GM18867 (cell line): ENCODE data around the gene ATP1A2.

Source experiments
- ATAC-seq: cut with Tn5 transposase; IDR thresholded peaks from one replicate; pipeline ENCODE4 v1.9.1; 2021; ENCODE audit warnings: mild to moderate bottlenecking, moderate library complexity; ENCODE audit not compliant: unreplicated experiment

Gene ATP1A2

DNA sequence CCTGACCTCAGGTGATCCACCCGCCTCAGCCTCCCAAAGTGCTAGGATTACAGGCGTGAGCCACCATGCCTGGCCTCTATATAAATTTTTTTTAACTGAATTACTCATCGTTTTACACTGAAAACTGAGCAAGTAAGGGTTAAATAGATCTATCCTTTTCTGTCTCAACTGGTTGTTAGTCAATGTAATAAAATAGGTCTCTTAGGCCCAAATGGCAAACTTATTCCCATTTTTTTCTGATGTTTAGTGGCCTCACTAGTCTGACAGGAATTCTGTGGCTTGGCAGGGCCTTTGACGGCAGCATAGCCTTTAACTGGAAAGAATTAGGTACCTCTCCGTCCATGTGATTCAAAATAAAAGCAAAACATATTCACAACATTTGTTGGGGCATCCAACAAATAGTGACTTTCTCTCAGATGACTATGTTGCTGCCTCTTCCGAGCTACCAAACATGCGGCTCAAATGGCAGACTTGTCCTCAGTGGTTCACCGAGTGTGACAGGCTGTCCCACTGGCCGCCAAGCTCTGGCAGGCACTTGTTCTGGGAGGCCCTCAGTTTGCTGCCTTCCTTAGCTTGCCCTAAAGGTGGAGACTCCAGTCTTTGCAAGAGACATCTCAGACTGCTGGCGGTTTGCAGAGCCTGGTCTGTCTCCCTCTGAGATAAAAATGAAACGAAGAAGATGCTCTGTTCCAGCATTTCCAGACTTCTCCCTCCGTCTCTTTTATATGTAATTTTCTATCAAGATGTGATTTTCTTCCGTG, 53.2 kb downstream of the ATP1A2 start:
- no peak for ATAC-seq

DNA sequence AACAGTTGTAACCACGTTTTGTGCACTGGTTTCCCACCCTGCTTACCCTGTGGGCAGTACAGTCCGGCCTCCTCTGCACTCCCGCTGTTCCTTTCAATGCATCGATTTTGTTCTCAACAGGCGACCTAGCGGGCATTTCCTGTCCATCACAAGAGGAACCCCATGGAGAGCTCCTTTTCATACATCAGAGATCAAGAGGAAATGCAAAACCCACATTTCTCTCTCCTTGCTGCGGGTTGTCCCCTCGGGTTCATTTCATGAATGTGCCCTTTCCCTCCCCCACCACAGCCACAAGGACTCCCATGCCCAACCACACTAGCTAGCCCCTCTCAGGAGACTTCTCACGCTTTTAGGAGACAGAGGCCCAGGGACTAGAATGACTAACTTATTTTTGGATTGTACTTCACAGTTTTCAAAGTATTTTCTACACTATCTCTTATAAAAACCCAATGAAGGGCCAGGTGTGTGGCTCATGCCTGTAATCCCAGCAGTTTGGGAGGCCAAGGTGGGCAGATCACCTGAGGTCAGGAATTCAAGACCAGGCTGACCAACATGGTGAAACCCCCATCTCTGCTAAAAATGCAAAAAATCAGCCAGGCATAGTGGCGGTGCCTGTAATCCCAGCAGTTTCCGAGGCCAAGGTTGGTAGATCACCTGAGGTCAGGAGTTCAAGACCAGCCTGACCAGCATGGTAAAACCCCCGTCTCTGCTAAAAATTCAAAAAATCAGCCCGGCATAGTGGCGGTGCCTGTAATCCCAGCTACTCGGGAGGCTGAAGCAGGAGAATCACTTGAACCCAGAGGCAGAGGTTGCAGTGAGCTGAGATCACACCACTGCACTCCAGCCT, 54.2 kb downstream of the ATP1A2 start:
- peak; percentile 54 for ATAC-seq

- ATAC-seq, result no peak
Measured at GRCh38 chr1:160171354-160171753, 55.8 kb downstream of the ATP1A2 start.

- ATAC-seq, result no peak
Measured at GRCh38 chr1:160171980-160172379, 56.4 kb downstream of the ATP1A2 start.

GRCh38 chr1:160177231-160177630, 61.7 kb downstream of the ATP1A2 start:
- peak; percentile 47 for ATAC-seq

DNA sequence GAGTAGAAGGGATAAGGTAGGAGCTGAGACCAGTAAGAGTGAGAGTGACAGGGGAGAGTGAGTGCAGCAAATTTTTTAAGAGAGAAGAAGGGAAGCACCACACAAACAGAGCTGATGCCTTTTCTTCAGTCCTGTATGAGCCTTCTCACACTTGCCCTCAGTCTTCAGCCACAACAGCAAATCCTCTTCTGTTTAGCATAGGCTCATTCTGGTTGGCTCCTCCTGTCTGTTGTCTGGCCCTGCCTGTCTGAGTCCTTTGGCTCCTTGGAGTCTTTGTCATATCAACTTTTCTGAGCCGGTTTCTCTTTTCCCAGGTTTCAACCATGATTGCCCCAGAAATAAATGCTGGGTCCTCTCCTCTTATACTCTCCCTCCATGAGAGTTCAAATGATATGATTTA, 62.1 kb downstream of the ATP1A2 start:
- ATAC-seq, result no peak

DNA sequence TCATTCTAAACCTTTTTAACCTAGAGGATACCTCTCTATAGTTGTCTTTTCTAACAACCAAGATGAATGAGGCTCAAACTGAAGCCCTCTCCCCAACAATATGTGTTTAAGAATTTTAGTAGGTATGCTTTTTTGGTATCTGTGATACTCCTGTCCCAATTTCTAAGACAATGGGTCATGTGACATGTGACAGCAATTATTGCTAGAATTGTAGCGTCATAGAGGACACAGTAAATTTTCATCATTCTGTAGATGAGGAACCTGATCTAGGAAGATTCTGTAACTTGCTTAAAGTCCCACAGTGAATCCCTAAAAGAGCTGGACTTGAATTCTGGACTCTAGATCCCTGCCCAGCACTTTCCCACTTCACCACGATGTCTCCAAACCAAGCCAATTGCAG, 63.2 kb downstream of the ATP1A2 start:
- no peak for ATAC-seq

DNA sequence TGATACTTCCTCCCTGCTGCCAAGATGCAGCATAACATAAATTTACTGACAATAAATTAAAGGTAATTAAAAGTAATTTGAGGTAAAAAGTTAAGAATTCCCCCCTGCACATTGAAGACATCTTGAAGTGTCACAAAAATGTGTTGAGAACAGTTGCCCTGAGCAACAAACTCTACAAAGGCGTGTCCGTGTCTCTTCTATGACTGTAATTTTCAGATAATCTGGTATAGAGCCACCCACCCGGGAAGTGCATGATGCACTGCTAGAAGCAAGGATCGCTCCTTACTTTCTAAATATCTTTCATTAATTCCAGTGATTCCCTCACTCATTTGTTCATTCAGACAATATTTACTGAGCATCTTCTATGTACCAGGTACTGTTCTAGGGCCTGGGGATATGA, 63.8 kb downstream of the ATP1A2 start:
- no peak for ATAC-seq

DNA sequence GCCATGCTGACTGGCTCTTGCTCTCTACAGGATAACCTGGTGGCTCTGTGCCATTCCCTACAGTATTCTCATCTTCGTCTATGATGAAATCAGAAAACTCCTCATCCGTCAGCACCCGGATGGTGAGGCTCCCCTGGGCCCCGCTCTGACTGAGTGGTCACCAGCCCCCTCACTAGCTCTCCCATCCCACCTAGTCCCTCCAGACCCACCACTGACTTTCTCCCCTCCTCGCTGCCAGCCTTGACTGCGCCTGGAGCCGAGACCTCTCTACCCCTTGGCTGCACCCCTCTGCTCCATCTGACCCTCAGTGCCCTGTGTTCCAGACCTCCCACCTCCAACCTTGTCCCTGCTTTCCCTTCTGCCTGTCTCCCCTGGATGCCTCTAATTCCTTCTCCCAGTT, 70.7 kb downstream of the ATP1A2 start:
- ATAC-seq, result no peak

GRCh38 chr1:160186729-160187128, 71.2 kb downstream of the ATP1A2 start:
- ATAC-seq, result no peak

GRCh38 chr1:160187407-160187806, 71.8 kb downstream of the ATP1A2 start:
- ATAC-seq, result no peak

GRCh38 chr1:160188341-160188740, 72.8 kb downstream of the ATP1A2 start:
- ATAC-seq, result no peak

DNA sequence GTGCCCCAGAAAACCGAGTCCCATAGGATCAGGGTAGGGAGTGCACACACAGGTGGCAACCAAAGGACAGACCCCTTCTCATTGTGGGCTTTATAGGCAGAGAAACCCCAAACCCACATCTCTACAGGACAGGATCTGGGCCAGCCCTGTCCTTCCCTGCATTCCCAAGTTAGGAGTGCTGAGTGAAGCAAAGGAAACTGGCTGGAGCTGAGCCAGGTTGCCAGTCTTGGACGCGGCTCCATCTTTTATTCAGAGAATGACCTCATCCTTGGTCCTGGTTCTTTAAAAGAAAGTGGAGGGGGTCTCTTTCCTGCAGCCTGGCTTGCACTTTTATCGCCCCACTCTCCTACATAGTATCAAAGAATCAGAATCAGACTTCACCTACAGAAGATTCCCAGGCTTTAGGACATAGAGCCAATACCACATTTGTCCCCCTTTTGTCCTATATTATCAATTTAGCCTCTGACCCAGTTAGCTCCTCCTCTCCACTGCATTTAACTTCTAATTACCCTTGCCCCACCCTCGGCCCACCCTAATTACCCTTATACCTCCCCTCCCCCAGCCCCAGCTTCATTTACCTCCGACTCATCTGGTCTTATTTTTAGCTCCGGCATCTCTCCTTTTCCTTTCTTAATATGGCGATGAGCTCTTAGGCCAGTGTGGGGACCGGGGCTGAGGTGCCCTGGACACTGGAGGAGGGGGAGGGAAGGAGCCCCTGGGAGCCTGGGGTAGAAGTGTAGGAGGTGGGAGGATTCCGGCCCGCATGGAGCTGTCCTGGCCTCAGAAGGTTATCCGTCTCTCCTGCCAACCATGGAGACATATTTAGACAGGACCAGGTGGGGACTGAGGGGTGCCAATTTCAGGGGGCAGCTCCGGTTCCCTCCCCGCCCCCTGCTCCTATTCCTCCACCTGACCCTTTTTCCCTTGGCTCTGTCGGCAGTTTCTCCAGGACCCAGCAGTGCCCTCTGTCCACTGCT, 74.4 kb downstream of the ATP1A2 start, which contains the start of gene CASQ1:
Gene CASQ1 (plus strand): TSS at position 927 of the 977 bp plus-strand sequence. CDS start 177 bp downstream, outside the sequence.
- no peak for ATAC-seq

GRCh38 chr1:160191756-160192155, 76.2 kb downstream of the ATP1A2 start:
- ATAC-seq, result no peak

DNA sequence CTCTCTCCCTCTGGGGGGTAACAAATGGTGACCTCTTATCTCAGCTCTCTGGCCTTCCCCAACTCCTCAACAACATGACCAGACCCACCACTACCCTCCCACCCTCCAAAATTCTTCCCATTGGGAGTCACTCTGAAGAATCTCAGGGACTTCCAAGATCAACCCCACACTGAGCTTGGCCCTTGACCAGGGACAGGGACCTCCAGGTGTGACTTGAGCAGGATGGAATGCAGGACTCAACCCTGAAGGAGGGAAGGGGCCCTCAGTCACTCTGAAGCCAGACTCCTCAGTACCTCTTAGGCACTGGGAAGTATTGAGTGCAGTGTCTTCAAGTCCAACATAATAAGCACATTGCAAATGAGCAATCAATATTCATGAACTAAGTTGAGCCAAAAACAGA, 76.7 kb downstream of the ATP1A2 start:
- no peak for ATAC-seq
